HG03066 (cell line): Measurements from ENCODE around the gene SPDEF.

Source experiments
- ATAC-seq: cut with Tn5 transposase; IDR thresholded peaks from one replicate; pipeline ENCODE4 v1.9.1; 2021; ENCODE audit warnings: low read depth; ENCODE audit not compliant: unreplicated experiment

SPDEF gene

DNA sequence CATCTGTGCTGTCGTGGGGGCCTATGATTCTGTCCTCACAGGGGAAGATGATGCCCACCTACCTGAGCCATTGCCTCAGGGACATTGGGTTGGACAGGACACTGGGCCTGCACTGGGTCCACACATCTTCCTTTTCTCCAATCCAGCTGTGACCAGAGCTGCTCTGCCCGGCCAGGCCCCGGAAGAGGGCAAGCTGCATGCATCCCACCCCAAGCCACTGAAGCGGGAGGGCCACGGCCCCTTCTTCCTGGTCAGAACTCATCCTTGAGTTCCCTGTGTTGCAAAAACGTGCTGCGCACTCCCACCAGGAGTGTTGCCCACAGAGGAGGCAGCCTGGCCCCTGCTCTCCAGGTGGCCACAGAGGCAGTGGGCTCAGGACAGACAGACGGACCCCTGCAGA lies 38.2 kb downstream of the SPDEF start:
- no peak for ATAC-seq

- ATAC-seq, result no peak
These were observed 38.7 kb downstream of the SPDEF start for GRCh38 chr6:34517461-34517881.

DNA sequence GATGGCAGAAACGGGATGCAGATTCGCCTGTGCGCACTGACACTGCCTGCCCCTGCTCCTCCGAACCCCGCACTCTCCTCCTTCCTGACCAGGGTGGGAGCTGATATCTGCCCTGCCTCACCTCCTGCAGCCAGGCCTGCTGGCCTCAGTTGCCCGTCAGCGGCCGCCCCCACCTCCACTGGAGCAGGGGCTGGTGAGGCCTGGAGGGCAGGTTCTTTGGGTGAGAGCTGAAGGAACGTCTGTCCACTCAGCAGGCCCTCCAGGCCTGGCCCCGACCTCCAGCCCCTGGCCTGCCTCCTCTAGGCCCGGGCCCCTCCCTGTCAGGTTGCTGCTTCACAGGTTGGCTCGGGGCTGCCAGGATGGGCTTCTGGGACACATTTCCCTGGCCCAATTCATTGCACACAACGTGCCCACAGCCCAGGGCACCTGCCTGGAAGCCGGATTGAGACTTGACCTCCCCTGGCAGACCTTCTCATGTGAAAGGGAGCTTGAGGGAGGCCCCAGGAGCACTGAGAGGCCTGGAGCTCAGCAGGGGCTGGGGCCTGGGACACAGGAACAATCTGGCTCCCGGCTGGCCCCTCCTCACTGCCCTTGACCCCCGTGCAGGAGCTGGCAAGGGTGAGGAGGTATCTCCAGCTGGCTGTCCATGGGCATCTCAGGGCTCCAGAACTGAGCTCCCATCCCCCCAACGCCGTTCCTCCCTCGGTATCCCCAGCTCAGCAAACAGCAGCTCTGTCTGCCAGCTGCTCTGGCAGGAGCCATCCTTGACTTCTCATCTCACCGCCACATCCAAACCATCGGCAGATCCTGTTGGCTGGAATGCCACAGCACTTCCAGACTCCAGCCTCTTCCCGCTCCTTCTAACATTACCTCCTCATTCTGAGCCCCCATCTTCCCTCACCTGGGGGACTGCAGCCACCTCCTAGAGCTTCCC lies 39.5 kb downstream of the SPDEF start:
- no peak for ATAC-seq

- no peak for ATAC-seq
These were observed 40.4 kb downstream of the SPDEF start for GRCh38 chr6:34515473-34516387.

DNA sequence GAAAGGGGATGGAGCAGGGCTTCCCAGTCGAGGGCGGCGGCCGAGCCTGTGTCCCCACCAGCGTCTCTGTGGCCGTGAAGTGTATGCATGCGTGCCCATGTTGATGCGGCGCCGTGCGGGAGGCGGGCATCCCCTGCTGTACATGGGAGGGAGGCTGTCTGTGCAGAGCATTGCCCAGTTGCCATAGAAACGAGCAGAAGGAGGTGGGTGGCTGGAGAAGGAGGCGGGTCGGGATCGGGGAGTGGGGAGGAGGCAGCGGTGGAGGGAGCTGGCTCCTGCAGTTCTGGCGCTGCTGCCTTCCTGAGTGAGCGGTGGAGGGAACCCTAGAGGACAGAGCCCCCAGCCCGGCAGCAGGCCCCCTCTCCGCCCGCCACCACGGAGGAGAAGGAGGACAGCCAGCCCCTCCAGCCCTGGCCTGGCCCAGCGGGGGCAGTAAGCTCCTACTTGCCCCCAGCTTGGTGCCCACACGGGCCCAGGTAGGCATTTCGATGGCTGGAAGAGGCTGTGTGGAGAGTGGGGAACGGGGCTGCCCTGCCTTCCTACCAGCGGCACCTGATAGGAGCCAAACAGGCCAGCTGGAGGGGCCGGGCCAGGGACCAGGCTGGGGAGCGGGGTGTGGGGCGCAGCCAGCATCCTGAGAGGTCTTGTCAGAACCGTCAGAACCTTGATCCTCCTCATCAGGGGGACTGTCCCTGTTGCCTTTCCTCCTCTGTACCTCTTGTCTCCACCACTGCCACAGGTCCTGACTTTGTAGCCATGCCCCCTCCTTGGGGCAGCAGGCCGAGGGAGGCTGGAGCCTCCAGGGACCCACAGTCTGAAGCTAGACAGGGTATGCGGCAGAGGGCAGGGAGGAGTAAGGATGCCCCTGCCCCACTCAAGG lies 41.3 kb downstream of the SPDEF start:
- ATAC-seq, result no peak

GRCh38 chr6:34514112-34514511 lies 42.0 kb downstream of the SPDEF start:
- no peak for ATAC-seq

DNA sequence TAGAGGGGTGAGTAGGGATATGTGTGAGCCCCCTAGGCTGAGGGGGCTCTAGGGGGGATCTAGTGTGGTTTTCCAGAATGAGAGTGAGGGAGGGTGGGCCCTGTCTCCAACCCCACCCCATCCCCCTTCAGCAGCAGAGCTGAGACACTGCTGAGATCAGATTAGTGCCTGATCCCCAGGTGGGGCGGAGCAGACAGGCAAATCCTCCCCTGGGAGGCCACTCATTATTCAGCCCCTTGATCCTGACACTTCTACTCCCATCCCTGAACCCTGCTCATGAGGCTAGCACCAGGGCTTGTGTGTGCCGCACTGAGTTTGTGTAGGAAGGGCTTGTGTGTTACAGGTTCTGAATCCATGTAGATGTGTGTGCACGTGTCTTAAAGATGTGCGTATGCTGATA lies 42.5 kb downstream of the SPDEF start:
- ATAC-seq, result no peak

- no peak for ATAC-seq
These were observed 43.4 kb downstream of the SPDEF start for GRCh38 chr6:34512738-34513115.

- ATAC-seq, result no peak
These were observed 44.0 kb downstream of the SPDEF start for GRCh38 chr6:34511915-34512737.

DNA sequence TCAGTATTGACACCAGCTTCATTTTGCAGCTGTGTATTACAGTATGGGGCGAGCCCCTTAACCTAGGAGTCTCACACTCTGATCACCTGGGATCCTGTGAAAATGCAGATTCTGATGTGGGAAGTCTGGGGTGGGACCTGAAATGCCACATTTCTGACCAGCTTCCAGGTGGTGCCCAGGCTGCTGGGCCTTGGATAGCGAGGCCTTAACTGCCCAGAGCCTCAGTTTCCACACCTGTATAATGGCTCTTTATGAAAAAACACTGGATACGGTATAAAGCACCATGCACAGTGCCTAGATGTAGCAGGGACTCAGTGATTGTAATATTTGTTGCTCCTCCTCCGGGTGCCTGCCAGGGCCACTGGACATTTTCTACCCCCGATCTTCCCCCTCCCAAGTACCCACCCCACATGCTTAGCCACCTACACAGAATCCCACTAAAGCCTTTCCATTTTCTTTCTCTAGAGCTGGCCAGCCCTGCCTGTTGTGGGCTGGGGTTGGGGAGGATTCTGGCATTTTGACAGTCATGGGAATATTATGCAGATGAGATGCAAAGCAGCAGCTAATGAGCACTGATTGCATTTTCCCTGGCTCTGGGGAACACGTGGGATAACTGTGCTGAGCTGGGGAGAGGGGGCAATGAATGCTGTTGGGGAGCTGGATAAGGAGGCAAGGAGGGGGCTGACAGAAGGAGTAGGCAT lies 44.8 kb downstream of the SPDEF start:
- ATAC-seq, result no peak

DNA sequence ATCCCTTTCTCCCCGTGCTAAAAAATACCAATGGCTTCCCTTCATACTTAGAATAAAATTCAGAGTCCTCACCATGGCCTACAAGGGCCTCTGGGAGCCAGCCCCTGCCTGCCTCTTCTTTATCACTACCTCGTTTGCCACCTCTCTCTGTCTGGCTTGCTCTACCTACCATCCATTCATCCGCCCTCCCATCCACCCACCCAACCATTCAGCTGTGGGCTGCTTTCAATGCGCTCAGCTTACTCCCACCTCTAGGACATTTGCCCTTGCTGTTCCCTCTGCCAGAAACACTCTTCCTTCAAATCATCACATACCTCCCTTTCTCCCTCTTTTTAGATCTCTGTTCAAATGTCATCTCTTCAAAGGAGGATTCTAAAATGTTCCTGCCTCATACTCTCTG lies 45.8 kb downstream of the SPDEF start:
- ATAC-seq, result no peak

DNA sequence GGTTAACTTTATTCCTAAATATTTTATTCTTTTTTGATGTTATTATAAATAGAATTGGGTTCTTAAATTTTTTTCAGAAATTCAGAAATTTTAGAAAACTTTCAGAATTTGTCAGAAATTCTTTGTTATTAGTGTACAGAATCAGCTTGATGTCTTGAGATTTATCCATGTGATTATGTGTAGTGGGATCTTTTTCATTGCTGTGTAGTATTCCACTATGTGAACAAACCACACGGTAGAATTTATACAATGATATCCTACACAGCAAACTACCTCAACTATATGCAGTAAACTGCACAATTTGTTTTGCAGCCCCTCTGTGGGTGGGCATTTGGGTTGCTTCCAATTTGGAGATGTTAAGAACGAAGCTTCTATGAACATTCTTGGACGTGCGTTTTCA lies 46.3 kb downstream of the SPDEF start:
- no peak for ATAC-seq

DNA sequence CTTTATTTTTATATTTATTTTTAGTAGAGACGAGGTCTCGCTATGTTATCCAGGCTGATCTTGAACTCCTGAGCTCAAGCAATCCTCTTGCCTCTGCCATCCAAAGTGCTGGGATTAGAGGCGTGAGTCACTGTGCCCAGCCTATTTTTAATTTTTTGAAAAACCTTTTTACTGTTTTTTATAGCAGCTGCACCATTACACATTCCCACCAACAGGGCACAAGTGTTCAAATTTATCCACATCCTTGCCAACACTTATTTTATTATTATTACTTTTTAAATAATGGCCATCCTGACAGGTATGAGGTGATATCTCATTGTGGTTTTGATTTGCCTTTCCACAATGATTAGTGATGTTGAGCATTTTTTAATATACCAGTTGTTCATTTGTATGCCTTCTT lies 47.7 kb downstream of the SPDEF start:
- ATAC-seq, result no peak

DNA sequence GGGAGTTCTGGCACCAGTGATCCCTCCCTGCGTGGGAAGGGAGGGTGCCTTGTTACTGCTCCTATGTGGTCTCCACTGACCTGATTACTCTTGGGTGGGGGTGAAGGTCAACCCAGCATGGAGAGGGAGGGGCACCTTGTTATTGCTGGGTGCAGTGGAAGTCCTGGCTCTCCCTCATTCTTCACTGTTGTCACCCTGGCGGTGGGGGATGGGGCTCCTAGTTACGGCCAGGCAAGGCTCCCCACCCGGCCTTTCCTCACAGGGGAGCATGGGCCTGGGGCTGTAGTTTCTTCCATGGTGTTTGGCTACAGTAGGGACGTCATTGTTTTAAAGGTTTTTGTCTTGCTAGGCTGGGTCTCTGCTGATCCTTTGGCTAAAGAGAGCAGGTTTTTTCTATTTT lies 49.4 kb downstream of the SPDEF start:
- no peak for ATAC-seq

DNA sequence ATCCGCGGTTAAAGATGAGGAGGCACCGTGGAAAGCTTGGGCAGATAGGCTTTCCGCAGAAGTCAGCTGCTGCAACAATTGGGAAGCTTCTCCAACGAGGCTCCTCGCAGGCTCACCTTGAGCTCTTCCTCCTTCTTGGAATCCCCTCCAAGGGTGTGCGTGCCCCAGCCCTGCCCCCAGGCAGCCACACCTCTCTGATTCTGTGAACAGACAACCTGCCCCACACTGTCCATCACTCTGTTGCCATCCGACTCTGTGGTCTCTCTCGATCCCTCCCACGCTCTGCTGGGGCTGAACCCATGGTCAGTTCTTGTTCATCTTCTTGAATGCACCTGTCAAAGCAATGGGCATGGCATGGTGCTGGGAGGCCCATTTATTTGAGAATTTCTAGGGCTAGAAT lies 58.7 kb downstream of the SPDEF start:
- ATAC-seq, result no peak

DNA sequence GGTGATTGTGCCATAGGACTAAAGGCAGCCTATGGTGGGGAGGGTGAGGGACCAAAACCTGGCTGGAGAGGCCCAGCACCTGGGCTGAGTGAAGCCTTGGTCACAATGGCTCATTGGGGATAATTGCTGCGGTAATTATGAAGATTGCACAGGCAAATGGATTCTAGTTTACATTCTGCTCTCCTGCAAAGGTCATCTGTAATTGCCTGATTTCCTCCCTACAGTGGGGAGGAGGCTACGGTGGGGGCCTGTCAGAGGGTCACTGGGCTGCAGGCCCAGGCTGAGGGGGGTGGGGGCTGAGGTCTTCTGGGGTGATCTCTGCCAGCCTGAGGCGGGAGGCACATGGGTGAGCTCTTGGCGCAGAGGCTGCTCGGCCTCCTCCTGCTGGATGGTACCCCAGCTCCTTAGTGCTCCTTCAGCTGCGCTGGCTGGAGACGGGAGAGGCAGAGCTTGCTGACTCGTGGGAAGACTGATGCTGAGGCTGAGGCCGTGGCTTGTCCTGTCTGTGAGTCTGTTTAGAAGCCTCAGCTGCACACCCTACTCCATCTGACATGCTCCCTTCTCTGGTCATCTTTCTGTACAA lies 59.9 kb downstream of the SPDEF start:
- no peak for ATAC-seq

DNA sequence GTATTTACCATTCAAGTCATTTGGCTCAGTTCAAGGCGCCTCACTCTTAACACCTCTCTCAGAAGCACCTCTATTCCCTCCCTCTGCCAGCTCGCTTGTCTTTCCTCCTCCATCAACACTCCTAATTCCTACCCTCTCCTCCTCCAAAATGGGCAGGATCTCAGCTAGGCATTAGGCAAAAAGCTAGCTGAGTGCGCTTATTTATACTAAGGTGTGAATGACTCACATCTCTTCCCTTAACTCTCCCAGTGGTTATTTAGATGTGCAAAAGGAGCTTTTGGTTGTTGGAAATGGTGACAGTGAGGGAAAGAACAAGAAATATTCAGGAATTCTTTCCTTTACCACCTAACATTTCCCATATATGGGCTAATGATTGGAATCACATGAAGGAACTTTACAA lies 61.2 kb downstream of the SPDEF start:
- no peak for ATAC-seq

- ATAC-seq, result no peak
These were observed 62.8 kb downstream of the SPDEF start for GRCh38 chr6:34493344-34493743.

DNA sequence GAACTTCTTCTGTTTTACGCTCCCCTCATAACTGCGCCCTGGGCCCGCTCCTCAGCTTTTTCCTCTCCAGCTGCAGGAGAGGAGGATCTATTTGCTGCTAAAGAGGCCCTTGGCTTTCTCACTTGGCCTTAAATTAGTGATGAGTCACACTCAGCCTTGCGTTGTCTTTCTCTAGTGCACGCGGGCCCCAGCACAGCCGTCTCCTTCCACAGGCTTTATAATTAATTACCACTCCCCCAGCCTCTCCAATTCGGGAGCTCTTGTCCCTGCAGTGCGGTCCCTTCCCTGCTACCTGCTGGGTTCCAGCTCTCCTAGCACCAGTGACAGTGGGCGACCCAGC lies 65.1 kb downstream of the SPDEF start:
- no peak for ATAC-seq
